SH-SY5Y (cell line): ENCODE data around the gene FOXN3.

Experiments
- GATA2 ChIP-seq: IDR thresholded peaks from 2 replicates; pipeline ENCODE4 v1.6.1; 2011; ENCODE audit warnings: mild to moderate bottlenecking, low read depth, low read length
- GATA3 ChIP-seq: IDR thresholded peaks from 2 replicates; pipeline ENCODE4 v1.6.1; 2011; ENCODE audit warnings: low read depth, mild to moderate bottlenecking, low read length, moderate library complexity

- TF ChIP-seq GATA3 (no peak), GATA2 (no peak)
Observed at GRCh38 chr14:89283327-89284060, 133.5 kb downstream of the FOXN3 start.
